ENCODE data around the gene SAP25. TPM values are rescaled to one million over a fixed set of nuclear protein-coding genes. Genes with fewer than 3 reads are reported as not detected.

The SAP25 gene
- total RNA-seq, 2 donors from 2014 or later, result not detected

- H3K9me3 ChIP-seq, result no peaks in the 10 kb centered on the region
- intact Hi-C loops (cut with DNase I), result no loop called here
- ATAC-seq (no peak), DNase-seq (no peak)
- no peaks in the 10 kb centered on the region for H3K27me3 ChIP-seq
- peaks cover 48% of the 10 kb centered on the region for H3K4me1 ChIP-seq
- 24% methylated on average over 11 of the region's 11 CpGs for WGBS, 2 donors
- peak overlapping the region; percentile 56 to 100 (median 98) for H3K27ac ChIP-seq
- TF ChIP-seq POLR2A (IDR thresholded peaks at IDR 0.05) (no peak), CTCF (IDR thresholded peaks at IDR 0.05) (no peak)
- peaks cover 17 to 18% of the 10 kb centered on the region in 2 donors for H3K36me3 ChIP-seq (replicated peaks in 1 of 2; ENCODE audit: insufficient read depth in 1 of 2, low read depth in 2 of 2)
- no peak overlapping the region for H3K4me3 ChIP-seq
Measured at GRCh38 chr7:100582650-100583049, 8.9 kb upstream of the SAP25 start.

GRCh38 chr7:100582041-100582579 is 8.4 kb upstream of the SAP25 start:
- no peaks in the 10 kb centered on the region for H3K9me3 ChIP-seq
- ATAC-seq, result no peak
- no peak for TF ChIP-seq POLR2A (IDR thresholded peaks at IDR 0.05)
- TF ChIP-seq CTCF (IDR thresholded peaks at IDR 0.05), result no peak
- no peak overlapping the region for H3K4me3 ChIP-seq
- H3K27me3 ChIP-seq, result no peaks in the 10 kb centered on the region
- H3K27ac ChIP-seq, result peak overlapping the region; percentile 56 to 100 (median 98)
- DNase-seq, result peak; percentile 81 to 89 (median 85)
- WGBS, 2 donors, result 31 to 52% methylated on average over 6 to 20 of the region's 20 CpGs
- H3K4me1 ChIP-seq, result peaks cover 44% of the 10 kb centered on the region
- intact Hi-C loops (cut with DNase I), result no loop called here
- peaks cover 20 to 21% of the 10 kb centered on the region in 2 donors for H3K36me3 ChIP-seq (replicated peaks in 1 of 2; ENCODE audit: insufficient read depth in 1 of 2, low read depth in 2 of 2)

GRCh38 chr7:100580466-100581283 is 7.0 kb upstream of the SAP25 start:
- Histone ChIP-seq H3K36me3 (replicated peaks in 1 of 2; ENCODE audit: insufficient read depth in 1 of 2, low read depth in 2 of 2) (peaks cover 21 to 25% of the 10 kb centered on the region in 2 donors), H3K4me3 (no peak overlapping the region), H3K9me3 (no peaks in the 10 kb centered on the region), H3K4me1 (peaks cover 41% of the 10 kb centered on the region), H3K27me3 (no peaks in the 10 kb centered on the region), H3K27ac (no peak overlapping the region)
- no peak for ATAC-seq
- intact Hi-C loops (cut with DNase I), result no loop called here
- TF ChIP-seq POLR2A (IDR thresholded peaks at IDR 0.05) (no peak), CTCF (IDR thresholded peaks at IDR 0.05) (no peak)
- DNase-seq, result no peak
- 68 to 73% methylated on average over 6 to 11 of the region's 11 CpGs for WGBS, 2 donors

- intact Hi-C loops (cut with DNase I), result no loop called here
- ATAC-seq, result no peak
Measured at GRCh38 chr7:100578246-100579183, 4.8 kb upstream of the SAP25 start.

More at GRCh38 chr7:100578246-100579183, 4.8 kb upstream of the SAP25 start:
- no peaks in the 10 kb centered on the region for H3K9me3 ChIP-seq
- H3K27me3 ChIP-seq, result no peaks in the 10 kb centered on the region
- no peak overlapping the region for H3K27ac ChIP-seq
- H3K4me1 ChIP-seq, result peaks cover 24% of the 10 kb centered on the region
- H3K36me3 ChIP-seq (replicated peaks in 1 of 2; ENCODE audit: insufficient read depth in 1 of 2, low read depth in 2 of 2), result peaks cover 21 to 33% of the 10 kb centered on the region in 2 donors
- H3K4me3 ChIP-seq, result no peak overlapping the region
- TF ChIP-seq CTCF (IDR thresholded peaks at IDR 0.05), result no peak
- no peak for TF ChIP-seq POLR2A (IDR thresholded peaks at IDR 0.05)
- 88 to 89% methylated on average over 15 to 26 of the region's 28 CpGs for WGBS, 2 donors
- no peak for DNase-seq

Measured in body of pancreas (tissue), 4 donors.